Left ventricle myocardium inferior (tissue), 1 donor: ENCODE measurements around the gene RHOBTB1. TPM values are rescaled to one million over a fixed set of nuclear protein-coding genes. Genes with fewer than 3 reads are reported as not detected.

Source experiments
- DNase-seq: peaks from one replicate; pipeline ENCODE4 v3.0.0-alpha.2; 2020
- H3K27ac ChIP-seq: fragments of 200-600 bp; replicated peaks from 2 replicates; pipeline ENCODE4 v1.8.0; 2021
- H3K27me3 ChIP-seq: fragments of 200-600 bp; 2 replicates; pipeline ENCODE4 v1.8.0; 2021; ENCODE audit warnings: low read depth
- H3K36me3 ChIP-seq: fragments of 200-600 bp; 2 replicates; pipeline ENCODE4 v1.8.0; 2021
- H3K4me1 ChIP-seq: fragments of 200-600 bp; 2 replicates; pipeline ENCODE4 v1.8.0; 2021
- H3K4me3 ChIP-seq: fragments of 200-600 bp; 2 replicates; pipeline ENCODE4 v1.8.0; 2021; ENCODE audit warnings: mild to moderate bottlenecking, moderate library complexity
- H3K9me3 ChIP-seq: fragments of 200-600 bp; replicated peaks from 2 replicates; pipeline ENCODE4 v1.8.0; 2021
- intact Hi-C: fragments of 100-400 bp; cut with micrococcal nuclease; formaldehyde crosslinking; loops from one replicate; pipeline ENCODE4 v1.11.0; 2022
- total RNA-seq: library from RNA; stranded (reverse); fragmentation: NEBNext Ultra II Directional; extraction: Animal tissue kit (Norgen Biotek cat#: 25700); gene quantifications from one replicate; pipeline ENCODE4 v1.2.1, GENCODE V29; 2021
- TF ChIP-seq, protein P1 (sequence below): fragments of 200-600 bp; IDR thresholded peaks from 2 replicates; pipeline ENCODE4 v1.8.0; 2021; ENCODE audit warnings: antibody characterized with exemption, mild to moderate bottlenecking, borderline replicate concordance
- donor health status: DM: no; HTN: yes; CAD: no; lungs with severe emphysema.

The RHOBTB1 gene
- total RNA-seq, 1 donor from 2014 or later, result 16.6 TPM

DNA sequence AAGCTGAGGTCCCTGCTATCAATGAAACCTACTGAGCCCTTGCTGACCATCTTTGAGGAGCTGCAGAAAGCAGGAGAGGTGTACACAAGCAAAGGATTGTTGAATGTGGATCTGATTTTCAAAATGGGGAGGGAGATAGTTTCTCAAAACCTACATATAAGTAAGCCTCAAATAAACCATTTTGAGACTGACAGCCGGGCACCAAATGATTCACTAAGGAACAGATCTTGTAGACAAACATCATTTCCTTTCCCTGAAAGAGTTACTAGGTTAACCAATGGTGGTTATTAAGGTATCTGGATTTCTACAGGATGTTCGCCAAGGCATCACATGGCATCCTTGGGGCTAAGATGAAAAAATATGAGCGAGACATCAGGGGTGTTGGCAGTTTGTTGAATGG is 24.5 kb upstream of the RHOBTB1 start:
- no peak overlapping the region for H3K4me3 ChIP-seq
- no peaks in the 10 kb centered on the region for H3K36me3 ChIP-seq
- H3K27me3 ChIP-seq, result no peaks in the 10 kb centered on the region
- DNase-seq, result no peak
- no peaks in the 10 kb centered on the region for H3K9me3 ChIP-seq
- peaks cover 9% of the 10 kb centered on the region for H3K4me1 ChIP-seq
- H3K27ac ChIP-seq, result no peak overlapping the region
- TF ChIP-seq, protein P1, sequence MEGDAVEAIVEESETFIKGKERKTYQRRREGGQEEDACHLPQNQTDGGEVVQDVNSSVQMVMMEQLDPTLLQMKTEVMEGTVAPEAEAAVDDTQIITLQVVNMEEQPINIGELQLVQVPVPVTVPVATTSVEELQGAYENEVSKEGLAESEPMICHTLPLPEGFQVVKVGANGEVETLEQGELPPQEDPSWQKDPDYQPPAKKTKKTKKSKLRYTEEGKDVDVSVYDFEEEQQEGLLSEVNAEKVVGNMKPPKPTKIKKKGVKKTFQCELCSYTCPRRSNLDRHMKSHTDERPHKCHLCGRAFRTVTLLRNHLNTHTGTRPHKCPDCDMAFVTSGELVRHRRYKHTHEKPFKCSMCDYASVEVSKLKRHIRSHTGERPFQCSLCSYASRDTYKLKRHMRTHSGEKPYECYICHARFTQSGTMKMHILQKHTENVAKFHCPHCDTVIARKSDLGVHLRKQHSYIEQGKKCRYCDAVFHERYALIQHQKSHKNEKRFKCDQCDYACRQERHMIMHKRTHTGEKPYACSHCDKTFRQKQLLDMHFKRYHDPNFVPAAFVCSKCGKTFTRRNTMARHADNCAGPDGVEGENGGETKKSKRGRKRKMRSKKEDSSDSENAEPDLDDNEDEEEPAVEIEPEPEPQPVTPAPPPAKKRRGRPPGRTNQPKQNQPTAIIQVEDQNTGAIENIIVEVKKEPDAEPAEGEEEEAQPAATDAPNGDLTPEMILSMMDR, result no peak
- intact Hi-C loops, result no loop called here

DNA sequence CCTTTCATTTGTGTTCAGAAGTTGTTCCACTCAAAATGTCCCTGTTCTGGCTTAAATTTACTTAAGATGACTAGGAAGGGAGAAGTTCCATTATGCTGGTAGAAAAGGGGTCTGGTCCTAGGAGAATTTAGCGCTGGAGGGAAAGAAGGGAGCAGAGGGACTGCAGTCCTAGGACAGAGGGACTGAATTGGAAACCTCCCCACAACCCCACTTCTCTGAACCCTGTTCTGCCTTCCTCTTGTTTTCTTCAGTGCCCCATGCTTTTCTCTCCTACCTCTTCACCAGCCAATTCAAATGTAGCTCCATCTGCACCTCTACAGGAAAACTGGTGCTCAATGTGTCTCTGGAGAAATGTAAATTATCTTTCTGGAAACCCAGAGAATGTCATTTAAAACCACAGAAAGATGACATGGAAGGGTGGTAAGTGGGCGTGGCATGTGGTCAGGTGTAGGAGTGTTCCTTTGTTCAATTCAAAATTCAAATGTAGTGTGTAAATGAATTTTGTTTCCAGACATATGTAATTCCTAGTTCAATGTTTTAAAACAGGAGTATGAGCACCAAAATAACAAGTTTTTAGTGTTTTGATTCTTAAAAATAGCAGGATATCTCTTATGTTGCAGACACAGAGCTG is 24.0 kb upstream of the RHOBTB1 start:
- Histone ChIP-seq H3K27me3 (no peaks in the 10 kb centered on the region), H3K27ac (no peak overlapping the region), H3K4me1 (peaks cover 11% of the 10 kb centered on the region), H3K9me3 (no peaks in the 10 kb centered on the region), H3K36me3 (no peaks in the 10 kb centered on the region), H3K4me3 (no peak overlapping the region)
- TF ChIP-seq, protein P1, result no peak
- intact Hi-C loops, result no loop called here
- DNase-seq, result no peak

DNA sequence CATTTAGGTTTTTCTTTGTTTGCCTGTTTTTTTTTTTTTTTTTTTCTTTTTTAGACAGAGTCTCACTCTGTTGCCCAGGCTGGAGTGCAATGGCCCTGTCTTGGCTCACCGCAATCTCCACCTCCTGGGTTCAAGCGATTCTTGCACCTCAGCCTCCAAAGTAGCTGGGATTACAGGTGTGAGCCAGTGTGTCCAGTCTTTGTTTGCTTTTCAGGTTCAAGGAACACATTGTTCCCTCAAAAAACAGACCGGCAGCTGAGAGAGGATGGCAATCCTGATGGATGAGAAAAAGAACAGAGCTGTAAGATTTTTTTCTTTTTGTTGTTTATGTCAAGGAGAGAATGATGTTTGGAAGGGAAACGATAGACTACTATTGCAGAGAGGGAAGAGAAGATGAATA is 23.3 kb upstream of the RHOBTB1 start:
- Histone ChIP-seq H3K27ac (no peak overlapping the region), H3K4me1 (peaks cover 11% of the 10 kb centered on the region), H3K36me3 (no peaks in the 10 kb centered on the region), H3K9me3 (no peaks in the 10 kb centered on the region), H3K4me3 (no peak overlapping the region), H3K27me3 (no peaks in the 10 kb centered on the region)
- TF ChIP-seq, protein P1, result no peak
- no peak for DNase-seq
- intact Hi-C loops, result no loop called here

DNA sequence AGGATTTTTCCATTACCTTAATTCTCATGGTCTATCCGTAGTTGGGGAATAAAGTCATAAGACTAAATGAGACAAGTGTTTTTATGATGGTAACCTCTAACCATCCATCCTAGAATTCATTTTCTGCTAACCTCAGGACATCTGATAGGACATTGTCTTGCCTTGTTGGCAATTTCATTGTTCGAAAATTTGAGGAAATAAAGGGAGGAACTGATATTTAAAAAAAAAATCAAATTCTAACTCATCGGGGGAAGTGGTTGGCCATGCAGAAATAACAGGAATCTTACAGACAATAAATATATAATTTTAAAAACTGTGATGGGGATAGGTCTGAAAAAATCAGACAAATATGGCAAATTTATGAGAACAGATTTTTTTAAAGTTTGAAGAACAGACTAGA is 21.7 kb upstream of the RHOBTB1 start:
- intact Hi-C loops, result no loop called here
- no peak overlapping the region for H3K27ac ChIP-seq
- no peaks in the 10 kb centered on the region for H3K27me3 ChIP-seq
- TF ChIP-seq, protein P1, result no peak
- H3K4me3 ChIP-seq, result no peak overlapping the region
- H3K9me3 ChIP-seq, result no peaks in the 10 kb centered on the region
- no peaks in the 10 kb centered on the region for H3K36me3 ChIP-seq
- DNase-seq, result no peak
- H3K4me1 ChIP-seq, result peaks cover 11% of the 10 kb centered on the region

DNA sequence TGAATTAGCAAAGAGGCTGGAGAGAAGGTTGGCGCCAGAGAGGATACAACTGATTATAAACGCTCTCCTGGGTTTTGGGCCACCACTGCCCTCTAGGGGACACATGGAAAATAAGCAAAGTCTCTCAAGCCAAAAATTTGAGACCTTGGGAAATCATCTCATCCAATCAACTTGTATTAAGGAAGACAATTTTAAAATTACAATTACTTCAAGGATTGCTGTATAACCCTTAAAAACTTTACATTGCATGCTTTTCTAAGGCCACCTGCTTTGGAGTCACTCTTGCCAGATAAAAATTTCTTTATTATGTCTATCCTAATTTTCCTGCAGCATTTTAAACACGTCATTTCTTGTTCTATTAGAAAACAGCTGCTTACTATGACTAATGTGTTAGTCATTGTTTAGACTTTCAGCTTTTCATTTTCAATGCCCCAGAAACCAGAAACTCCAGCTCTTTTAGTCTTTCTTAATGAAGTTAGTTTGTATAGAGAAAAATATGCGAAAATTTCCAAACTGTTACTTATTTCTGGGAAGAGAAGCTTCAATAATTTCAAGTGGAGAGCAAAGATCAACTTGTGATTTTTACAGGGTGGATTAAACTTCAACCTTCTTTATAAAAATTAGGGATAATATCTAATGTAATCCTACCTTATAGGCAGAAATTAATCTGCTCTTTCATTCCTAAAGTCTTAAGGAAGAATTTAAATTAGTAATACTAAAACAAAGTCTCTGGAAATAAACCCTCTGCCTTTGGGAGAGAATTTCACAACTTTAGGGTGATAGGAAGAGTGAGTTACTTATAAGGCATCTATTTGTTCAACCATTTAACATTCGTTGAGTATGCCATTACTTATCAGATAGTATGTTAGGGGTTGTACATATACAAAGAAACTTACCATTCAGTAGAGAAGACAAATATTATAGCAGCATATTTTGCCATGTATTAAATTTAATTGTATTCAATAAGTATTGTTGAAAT is 20.6 kb upstream of the RHOBTB1 start:
- TF ChIP-seq, protein P1, result peak; percentile 87
- Histone ChIP-seq H3K27ac (peak overlapping the region; percentile 51), H3K36me3 (no peaks in the 10 kb centered on the region), H3K9me3 (no peaks in the 10 kb centered on the region), H3K4me1 (peaks cover 11% of the 10 kb centered on the region), H3K27me3 (no peaks in the 10 kb centered on the region), H3K4me3 (no peak overlapping the region)
- DNase-seq, result peak; percentile 58
- intact Hi-C loops, result loop anchor here (5.0 kb wide), 2 partner anchors 82 to 147 kb away; no protein-coding TSS in a partner anchor
